ENCODE data around the gene SPATA31D3.

DNA sequence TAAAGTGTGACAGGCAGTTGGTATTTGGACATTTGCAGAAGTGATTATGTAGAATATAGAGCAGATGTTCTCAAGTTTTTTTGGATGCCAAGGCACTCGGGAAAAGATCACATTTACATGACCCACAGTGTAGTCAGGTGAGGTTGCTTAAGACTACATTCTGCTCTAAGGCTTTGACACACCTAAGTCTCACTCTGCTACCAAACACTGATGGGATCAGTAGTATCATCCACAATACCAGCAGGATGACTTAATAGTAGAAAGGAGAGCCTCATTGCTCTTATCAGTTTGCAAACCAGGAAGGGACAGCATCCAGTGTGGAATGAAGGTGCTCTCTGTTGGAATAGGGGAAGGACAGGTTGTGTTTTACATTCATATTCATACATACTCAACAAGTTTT is 42.8 kb downstream of the SPATA31D3 start:
- no peak for TF ChIP-seq POLR2A (IDR thresholded peaks at IDR 0.05)
- TF ChIP-seq CTCF (IDR thresholded peaks at IDR 0.05) = no peak
